HUDEP-2 (cell line): ENCODE measurements around the gene SNRNP25.
A peak's percentile ranks its signal among the peaks of the same experiment; 100 is the strongest.
"Not testable (repeated sequence)": the region's sequence is repeated elsewhere in the genome, so short reads cannot be mapped to it uniquely, and the experiment has no call there.

ENCODE experiments used
- DNase-seq, 76 experiments: peaks; one replicate each; lab custom pipeline; 2025; ENCODE audit not compliant: unreplicated experiment in 76 of 76; lab: John Stamatoyannopoulos, UW

SNRNP25 gene

GRCh38 chr16:53346-54236 lies at the start of gene SNRNP25, which contains the start of gene POLR3K:
Gene SNRNP25 (plus strand): TSS chr16:53828. CDS start chr16:54017, 189 bp downstream.
Gene POLR3K (minus strand): TSS chr16:53608. CDS start chr16:53586, 22 bp downstream.
- peak in 75 of 76 experiments; percentile 73 to 99 (median 98) for DNase-seq

DNA sequence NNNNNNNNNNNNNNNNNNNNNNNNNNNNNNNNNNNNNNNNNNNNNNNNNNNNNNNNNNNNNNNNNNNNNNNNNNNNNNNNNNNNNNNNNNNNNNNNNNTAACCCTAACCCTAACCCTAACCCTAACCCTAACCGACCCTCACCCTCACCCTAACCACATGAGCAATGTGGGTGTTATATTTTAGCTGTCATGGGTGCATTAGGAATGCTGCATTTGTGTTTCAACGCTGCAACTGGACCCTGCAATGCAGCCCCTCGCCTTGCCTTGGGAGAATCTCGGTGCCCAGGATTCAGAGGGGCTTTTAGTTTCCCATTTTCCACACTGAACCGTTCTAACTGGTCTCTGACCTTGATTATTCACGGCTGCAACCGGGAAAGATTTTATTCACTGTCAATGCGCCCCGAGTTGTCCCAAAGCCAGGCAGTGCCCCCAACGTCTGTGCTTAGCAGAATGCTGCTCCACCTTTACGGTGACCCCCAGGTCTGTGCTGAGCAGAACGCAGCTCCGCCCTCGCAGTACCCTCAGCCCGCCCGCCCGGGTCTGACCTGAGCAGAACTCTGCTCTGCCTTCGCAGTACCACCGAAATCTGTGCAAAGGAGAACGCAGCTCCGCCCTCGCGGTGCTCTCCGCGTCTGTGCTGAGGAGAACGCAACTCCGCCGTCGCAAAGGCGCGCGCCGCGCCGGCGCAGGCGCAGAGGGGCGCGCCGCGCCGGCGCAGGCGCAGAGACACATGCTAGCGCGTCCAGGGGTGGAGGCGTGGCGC lies 43.5 kb upstream of the SNRNP25 start:
- DNase-seq, result peak in 1 of 76 experiments; percentile 1

- peak in 69 of 76 experiments; percentile 8 to 92 (median 81) for DNase-seq
Observed at GRCh38 chr16:10772-11171, 42.9 kb upstream of the SNRNP25 start.

DNA sequence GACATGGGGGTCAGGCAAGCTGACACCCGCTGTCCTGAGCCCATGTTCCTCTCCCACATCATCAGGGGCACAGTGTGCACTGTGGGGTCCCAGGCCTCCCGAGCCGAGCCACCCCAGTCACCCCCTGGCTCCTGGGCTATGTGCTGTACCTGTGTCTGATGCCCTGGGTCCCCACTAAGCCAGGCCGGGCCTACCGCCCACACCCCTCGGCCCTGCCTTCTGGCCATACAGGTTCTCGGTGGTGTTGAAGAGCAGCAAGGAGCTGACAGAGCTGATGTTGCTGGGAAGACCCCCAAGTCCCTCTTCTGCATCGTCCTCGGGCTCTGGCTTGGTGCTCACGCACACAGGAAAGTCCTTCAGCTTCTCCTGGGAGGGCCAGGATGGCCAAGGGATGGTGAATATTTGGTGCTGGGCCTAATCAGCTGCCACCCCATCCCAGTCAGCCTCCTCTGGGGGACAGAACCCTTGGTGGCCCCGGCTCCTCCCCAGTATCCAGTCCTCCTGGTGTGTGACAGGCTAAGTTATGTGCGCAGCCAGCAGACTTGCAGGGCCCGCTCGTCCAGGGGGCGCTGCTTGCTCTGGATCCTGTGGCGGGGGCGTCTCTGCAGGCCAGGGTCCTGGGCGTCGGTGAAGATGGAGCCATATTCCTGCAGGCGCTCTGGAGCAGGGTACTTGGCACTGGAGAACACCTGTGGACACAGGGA lies 36.4 kb upstream of the SNRNP25 start:
- DNase-seq, result not testable (repeated sequence)

DNA sequence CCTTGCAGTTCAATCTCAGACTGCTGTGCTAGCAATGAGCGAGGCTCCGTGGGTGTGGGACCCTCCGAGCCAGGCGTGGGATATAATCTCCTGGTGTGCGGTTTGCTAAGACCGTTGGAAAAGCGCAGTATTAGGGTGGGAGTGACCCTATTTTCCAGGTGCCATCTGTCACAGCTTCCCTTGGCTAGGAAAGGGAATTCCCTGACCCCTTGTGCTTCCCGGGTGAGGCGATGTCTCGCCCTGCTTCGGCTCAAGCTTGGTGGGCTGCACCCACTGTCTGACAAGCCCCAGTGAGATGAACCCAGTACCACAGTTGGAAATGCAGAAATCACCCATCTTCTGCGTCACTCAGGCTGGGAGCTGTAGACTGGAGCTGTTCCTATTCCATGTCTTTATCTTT lies 32.7 kb upstream of the SNRNP25 start:
- not testable (repeated sequence) for DNase-seq

GRCh38 chr16:24151-24550 lies 29.5 kb upstream of the SNRNP25 start:
- DNase-seq, result not testable (repeated sequence)

- not testable (repeated sequence) for DNase-seq
Observed at GRCh38 chr16:25926-26348, 27.7 kb upstream of the SNRNP25 start.

DNA sequence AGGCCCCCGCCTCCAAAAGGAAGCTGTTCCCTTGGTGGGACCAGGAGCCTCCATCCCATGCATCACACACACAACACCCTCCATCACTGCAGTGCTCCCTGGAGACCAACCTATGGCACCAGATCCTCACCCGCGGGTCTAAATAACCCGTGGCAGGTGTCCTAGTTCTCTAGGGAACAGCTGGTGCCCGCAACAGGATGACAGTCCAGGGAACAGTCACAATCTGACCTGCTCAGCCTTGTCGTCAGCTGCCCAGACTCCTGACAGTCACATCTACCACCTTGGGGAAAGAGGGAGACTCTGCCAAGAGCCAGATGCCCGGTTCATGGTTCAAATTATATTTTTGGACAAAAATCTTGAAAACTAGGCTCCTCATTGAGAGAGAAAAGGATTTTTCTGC lies 23.0 kb upstream of the SNRNP25 start:
- DNase-seq, result not testable (repeated sequence)

- DNase-seq, result not testable (repeated sequence)
Observed at GRCh38 chr16:33154-33876, 20.3 kb upstream of the SNRNP25 start.

- no peak for DNase-seq
Observed at GRCh38 chr16:33877-34647, 19.6 kb upstream of the SNRNP25 start.

GRCh38 chr16:34648-34987 lies 19.0 kb upstream of the SNRNP25 start:
- DNase-seq, result no peak

DNA sequence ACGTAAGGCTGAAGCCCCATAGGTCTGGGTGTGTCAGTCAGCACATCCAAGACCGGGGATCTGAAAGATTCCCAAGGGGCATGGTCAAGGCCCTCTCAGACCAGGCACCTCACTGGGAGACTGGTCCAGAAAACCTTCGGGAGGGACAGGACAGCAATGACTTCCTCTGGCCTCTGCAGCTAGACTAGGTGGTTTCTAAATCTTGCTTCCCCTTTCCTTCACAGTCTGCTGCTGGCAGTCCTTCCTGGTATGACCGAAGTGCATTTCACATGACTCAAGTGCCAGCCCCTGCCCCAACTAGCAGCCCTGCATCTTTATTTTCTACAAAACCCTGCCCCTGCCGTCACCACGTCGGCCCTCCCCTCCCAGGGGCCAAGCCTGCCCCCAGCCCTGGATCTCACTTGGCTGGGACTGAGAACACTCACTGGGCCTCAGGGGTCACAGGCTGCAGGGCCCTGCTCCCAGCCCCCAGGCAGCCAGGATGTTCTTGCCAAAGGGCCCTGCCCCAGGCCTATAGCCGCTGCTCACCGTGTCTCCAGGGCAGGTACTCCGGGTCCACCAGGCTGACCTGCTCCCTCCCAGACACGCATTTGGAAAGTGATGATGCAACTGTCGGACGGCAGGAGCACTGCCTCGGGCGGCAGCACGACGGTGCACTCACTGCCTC lies 18.5 kb upstream of the SNRNP25 start:
- DNase-seq, result no peak

- DNase-seq, result no peak
Observed at GRCh38 chr16:35678-36305, 17.8 kb upstream of the SNRNP25 start.

DNA sequence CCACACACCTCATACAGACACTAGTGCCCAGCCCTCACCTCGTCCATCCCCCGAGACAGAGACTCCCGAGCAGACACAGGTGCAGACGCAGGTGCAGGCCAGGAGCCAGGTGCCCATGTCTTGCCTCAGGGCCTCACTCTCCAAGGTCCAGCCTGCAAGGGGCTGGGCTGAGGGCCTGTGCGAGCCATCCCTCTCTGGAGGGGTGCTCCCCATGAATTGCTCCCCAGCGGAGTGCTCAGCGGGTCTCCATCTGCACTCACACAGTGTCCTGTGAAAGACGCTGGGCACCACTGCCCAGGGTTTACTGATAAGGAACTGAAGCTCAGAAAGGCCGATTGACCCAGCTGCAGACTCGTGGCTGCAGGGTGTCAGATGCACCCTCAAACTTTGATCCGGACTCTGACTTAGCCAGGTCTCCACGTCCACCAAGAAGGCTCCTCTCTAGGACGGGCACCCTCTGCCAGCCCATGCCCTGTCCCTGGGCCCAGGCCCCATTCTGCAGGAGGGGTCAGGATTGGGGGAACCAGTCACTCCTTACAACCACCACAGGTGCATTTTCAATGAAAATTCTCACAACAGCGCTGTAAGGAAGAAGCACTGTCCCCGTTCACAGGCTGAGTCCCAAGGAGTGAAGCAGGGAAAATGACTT lies 17.2 kb upstream of the SNRNP25 start:
- DNase-seq, result no peak

DNA sequence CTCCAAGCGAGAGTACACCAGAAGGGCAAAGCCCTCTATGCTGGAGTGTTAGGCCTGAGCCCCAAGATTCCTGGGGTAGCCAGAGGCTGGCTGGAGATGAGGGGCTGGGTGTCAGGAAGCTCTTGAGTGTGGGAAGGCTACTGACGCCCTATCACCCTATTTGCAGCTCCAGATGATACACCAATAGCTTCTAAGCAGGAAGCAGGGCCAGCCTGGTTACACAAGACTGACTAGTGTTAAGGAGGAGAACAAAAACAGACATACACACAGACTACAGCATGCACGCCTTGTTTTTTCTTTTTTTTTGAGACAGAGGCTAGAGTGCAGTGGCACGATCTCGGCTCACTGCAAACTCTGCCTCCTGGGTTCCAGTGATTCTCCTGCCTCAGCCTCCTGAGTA lies 16.1 kb upstream of the SNRNP25 start:
- no peak for DNase-seq

GRCh38 chr16:38206-38605 lies 15.4 kb upstream of the SNRNP25 start:
- not testable (repeated sequence) for DNase-seq

DNA sequence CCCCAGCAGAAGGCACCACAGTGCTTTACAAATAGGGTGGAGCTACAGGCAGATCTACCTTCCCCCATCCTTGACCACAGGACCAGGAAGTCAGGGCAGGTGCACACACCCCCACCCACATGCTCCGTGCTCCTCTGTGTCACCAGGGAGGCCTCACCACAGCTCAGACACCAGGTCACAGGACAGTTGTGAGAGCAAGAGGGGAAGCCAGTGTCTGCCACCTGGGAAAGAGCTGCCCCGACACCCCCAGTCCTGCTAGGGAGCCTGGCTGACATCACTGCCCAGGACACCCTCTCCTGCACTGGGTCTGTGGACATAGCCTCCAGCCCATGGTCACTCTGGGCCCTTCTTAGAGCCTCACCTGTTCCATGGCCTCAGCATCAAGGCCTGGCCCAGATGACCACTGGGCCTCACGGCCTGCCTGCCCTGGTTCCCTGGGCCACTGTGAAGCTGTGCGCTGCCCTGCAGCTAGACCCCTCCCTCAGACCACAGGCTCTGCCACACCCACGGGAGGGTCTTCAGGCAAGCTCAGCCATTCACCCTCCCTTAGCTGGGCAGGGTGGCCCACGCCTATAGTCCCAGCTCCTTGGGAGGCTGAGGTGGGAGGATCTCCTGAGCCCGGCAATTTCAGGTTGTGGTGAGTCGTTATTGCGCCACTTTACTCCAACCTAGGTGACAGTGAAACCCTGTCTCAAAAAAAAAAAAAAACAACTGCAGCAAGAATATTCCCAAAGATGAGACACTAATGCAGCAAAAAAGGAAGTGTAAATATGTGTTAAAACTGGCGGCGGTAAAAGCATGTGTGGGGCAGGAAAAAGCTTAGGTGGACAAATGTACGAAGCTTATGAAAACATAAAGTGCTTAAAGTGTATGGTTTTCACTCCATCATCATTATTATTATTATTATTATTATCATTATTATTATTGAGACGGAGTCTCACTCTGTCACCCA lies 14.4 kb upstream of the SNRNP25 start:
- DNase-seq, result peak in 1 of 76 experiments; percentile 7
